Measurements from ENCODE around the gene PPARG.

- TF ChIP-seq CTCF (optimal IDR thresholded peaks at IDR 0.05 in 1 of 3, IDR thresholded peaks at IDR 0.05 in 1 of 3, conservative IDR thresholded peaks at IDR 0.05 in 1 of 3; ENCODE audit: extremely low read depth in 1 of 3, insufficient read depth in 2 of 3, low read length in 3 of 3) (no peak), EZH2 (IDR thresholded peaks at IDR 0.05; ENCODE audit: low read length) (no peak)
Observed at GRCh38 chr3:12460127-12460526, 171.3 kb downstream of the PPARG start.
